ENCODE measurements around the gene SLC25A1. TPM values are rescaled to one million over a fixed set of nuclear protein-coding genes. Genes with fewer than 3 reads are reported as not detected.

Gene SLC25A1
- total and polyA plus RNA-seq, 2 of the 8 experiments (the other 6 are each of a cell fraction or from before 2014, with no cell fraction given), result 110 to 148 TPM

GRCh38 chr22:19182472-19183157 is 4.1 kb upstream of the SLC25A1 start:
- CTCF ChIA-PET (ENCODE audit: partially characterized antibody), result interaction anchor here (0.6 to 1.5 kb wide), 3 partner anchors 8 to 159 kb away, joined by 3 to 6 read pairs (median 4); no protein-coding TSS in a partner anchor
- no peaks in the 10 kb centered on the region for H3K27me3 ChIP-seq (replicated peaks in 1 of 4; ENCODE audit: control insufficient read depth in 3 of 4, extremely low read depth in 1 of 4, insufficient read depth in 3 of 4, low read length in 3 of 4)
- POLR2A ChIA-PET (ENCODE audit: partially characterized antibody), result interaction anchor here (0.6 to 3.5 kb wide), 5 partner anchors 9 to 246 kb away, joined by 3 to 15 read pairs (median 4); no protein-coding TSS in a partner anchor
- no peak overlapping the region for H3K4me3 ChIP-seq (ENCODE audit: extremely low read depth in 1 of 4, insufficient read depth in 2 of 4, low read depth in 3 of 4, low read length in 4 of 4)
- H3K9me3 ChIP-seq (ENCODE audit: insufficient read depth in 2 of 2, low read depth in 1 of 2, low read length in 1 of 2), result no peaks in the 10 kb centered on the region
- peaks cover 0 to 7% of the 10 kb centered on the region in 2 experiments for H4K20me1 ChIP-seq (replicated peaks in 1 of 2; ENCODE audit: control insufficient read depth in 1 of 2, insufficient read depth in 2 of 2, low read length in 2 of 2)
- no peak overlapping the region for H2AK5ac ChIP-seq (ENCODE audit: low read depth, low read length)
- no peak overlapping the region for H4K5ac ChIP-seq (ENCODE audit: insufficient read length, low read depth, low read length)
- no peak for FAIRE-seq
- no peak overlapping the region for H3K4me2 ChIP-seq (ENCODE audit: insufficient read depth in 1 of 2, low read depth in 2 of 2, low read length in 2 of 2)
- H3K27ac ChIP-seq (ENCODE audit: low read depth, low read length), result no peak overlapping the region
- H3K4me1 ChIP-seq (replicated peaks in 1 of 4; ENCODE audit: control insufficient read depth in 3 of 4, insufficient read depth in 4 of 4, low read length in 3 of 4), result peaks cover 0 to 6% (median 2%) of the 10 kb centered on the region in 4 experiments; a peak in 3 of 7 replicates
- no peak overlapping the region for H2BK12ac ChIP-seq (ENCODE audit: low read depth, low read length)
- H3K56ac ChIP-seq (replicated peaks; ENCODE audit: insufficient read length, low read depth, low read length), result no peak overlapping the region
- H3K18ac ChIP-seq (ENCODE audit: extremely low read depth, low read length), result no peak overlapping the region
- no peaks in the 10 kb centered on the region for H3K79me1 ChIP-seq (ENCODE audit: low read depth, low read length)
- no peaks in the 10 kb centered on the region; a peak in 1 of 8 replicates for H3K36me3 ChIP-seq (ENCODE audit: control insufficient read depth in 2 of 4, insufficient read depth in 4 of 4, low read length in 3 of 4)
- no peak overlapping the region for H2AFZ ChIP-seq (ENCODE audit: low read length)
- no peak overlapping the region for H2BK20ac ChIP-seq (ENCODE audit: low read length)
- H3K79me2 ChIP-seq (ENCODE audit: control insufficient read depth in 1 of 2, insufficient read depth in 2 of 2, low read length in 2 of 2), result peaks cover 0 to 2% of the 10 kb centered on the region in 2 experiments; a peak in 1 of 4 replicates
- no peak overlapping the region for H3K9ac ChIP-seq (replicated peaks in 1 of 4; ENCODE audit: extremely low read depth in 1 of 4, low read depth in 3 of 4, low read length in 3 of 4)
- no peak overlapping the region for H4K91ac ChIP-seq (replicated peaks; ENCODE audit: insufficient read length, low read length)
- H3K23ac ChIP-seq (ENCODE audit: insufficient read length), result no peak overlapping the region
- no peak for TF ChIP-seq RNF2 (IDR thresholded peaks at IDR 0.05; ENCODE audit: borderline replicate concordance, low read depth, low read length, missing control alignments, poor library complexity, severe bottlenecking)
- TF ChIP-seq JUND (IDR thresholded peaks at IDR 0.05; ENCODE audit: low read length), result no peak
- no peak for TF ChIP-seq KDM4A (IDR thresholded peaks at IDR 0.05; ENCODE audit: low read depth, low read length, severe bottlenecking)
- TF ChIP-seq SRF (IDR thresholded peaks at IDR 0.05; ENCODE audit: low read depth, low read length), result no peak
- TF ChIP-seq ASH2L (IDR thresholded peaks at IDR 0.05; ENCODE audit: low read length), result no peak
- no peak for TF ChIP-seq SIRT6 (IDR thresholded peaks at IDR 0.05; ENCODE audit: low read length)
- no peak for DNase-seq (ENCODE audit: low read depth in 1 of 2, low spot score in 2 of 2)
- peaks cover 5% of the 10 kb centered on the region; the same call in 1 of the 2 replicates for H3K23me2 ChIP-seq (ENCODE audit: low read depth, low read length)
- WGBS, 2 experiments (ENCODE audit: extremely low coverage in 1 of 2, insufficient coverage in 1 of 2, insufficient read length in 1 of 2, insufficient replicate concordance in 2 of 2, low coverage in 1 of 2, low lambda C conversion rate in 2 of 2, missing lambda C conversion rate in 1 of 2), result 75% methylated on average over 9 of the region's 9 CpGs; no CpG with 5 or more reads in 1 of the 2 experiments
- no peak overlapping the region for H2BK120ac ChIP-seq (replicated peaks; ENCODE audit: low read depth, low read length)
- H3K4ac ChIP-seq (replicated peaks; ENCODE audit: insufficient read length, low read depth, low read length), result no peak overlapping the region
- H2BK15ac ChIP-seq (ENCODE audit: low read length), result no peak overlapping the region
- H3K14ac ChIP-seq (ENCODE audit: insufficient read length), result no peak overlapping the region
- H2BK5ac ChIP-seq (ENCODE audit: low read depth, low read length), result no peak overlapping the region
- no peak overlapping the region for H4K8ac ChIP-seq (ENCODE audit: extremely low read depth, insufficient read depth, low read length)

Measured in H1 (cell line).